Measurements from ENCODE around the gene MSI2. TPM values are rescaled to one million over a fixed set of nuclear protein-coding genes. Genes with fewer than 3 reads are reported as not detected.

Gene MSI2
- total RNA-seq, 1 donor from 2014 or later, result 96.8 TPM

DNA sequence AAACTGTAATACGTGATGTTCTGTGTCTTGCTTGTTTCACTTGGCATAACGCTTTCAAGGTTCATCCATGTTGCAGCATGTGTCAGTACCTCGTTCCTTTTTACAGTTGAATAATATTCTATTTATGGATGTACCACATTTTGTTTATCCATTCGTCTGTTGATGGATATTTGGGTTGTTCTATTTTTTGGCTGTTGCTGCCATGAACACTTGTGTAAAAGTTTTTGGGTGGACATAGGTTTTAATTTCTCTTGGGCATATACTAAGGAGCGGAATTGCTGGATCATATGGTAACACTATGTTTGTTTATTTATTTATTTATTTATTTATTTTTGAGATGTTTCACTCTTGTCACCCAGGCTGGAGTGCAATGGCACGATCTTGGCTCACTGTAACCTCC is 137.0 kb downstream of the MSI2 start:
- ATAC-seq, result no peak
- intact Hi-C loops (cut with DNase I), result no loop called here
- no peak for DNase-seq (ENCODE audit: missing footprints)

DNA sequence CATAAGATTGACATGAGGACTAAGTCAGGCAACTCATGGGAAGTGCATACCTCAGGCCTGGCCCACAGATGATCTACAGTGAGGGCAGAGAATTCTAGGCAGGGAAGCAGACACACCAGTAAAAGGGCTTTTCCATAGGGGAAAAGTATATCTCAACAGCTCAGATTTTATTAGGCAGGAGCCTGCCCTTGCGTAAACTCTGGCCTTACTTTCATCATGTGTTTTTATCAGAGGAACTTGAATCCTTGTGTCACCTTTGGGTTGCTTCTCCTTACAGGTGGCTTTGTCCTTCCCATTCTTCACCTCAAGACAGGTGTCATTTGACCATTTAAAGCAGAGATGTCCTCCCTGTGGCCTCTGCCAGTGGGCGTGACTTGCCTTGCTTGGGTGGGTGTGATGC is 138.1 kb downstream of the MSI2 start:
- ATAC-seq (no peak), DNase-seq (ENCODE audit: missing footprints) (no peak)
- intact Hi-C loops (cut with DNase I), result no loop called here

DNA sequence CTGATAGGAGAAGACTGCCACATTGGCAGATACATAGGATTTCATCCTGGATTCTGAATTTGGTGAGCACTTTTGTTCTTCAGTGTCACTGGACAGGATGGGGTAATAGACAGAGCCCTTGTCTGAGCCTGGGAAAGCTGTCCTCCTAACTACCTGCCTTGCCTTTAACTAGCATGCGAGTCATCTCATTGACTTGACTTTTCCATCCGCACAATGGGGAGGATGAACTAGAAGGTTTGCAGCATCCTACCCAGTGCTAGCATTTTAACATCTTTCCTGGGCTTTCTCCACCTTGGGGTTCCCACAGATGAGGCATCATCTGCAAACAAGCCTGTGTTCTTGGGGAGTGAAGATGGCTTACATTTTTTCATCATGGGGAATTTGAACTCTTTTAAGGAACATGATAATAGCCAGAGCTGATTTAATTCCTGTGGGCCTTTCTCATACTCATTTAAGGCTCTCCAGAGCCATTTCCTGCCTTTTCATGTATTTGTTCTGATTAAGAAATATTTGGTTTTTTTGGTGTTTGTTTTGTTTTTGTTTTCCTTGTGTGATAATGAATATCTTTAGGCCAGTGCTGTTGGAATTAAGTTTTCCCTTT is 139.5 kb downstream of the MSI2 start:
- intact Hi-C loops (cut with DNase I), result no loop called here
- no peak for ATAC-seq
- DNase-seq (ENCODE audit: missing footprints), result no peak

DNA sequence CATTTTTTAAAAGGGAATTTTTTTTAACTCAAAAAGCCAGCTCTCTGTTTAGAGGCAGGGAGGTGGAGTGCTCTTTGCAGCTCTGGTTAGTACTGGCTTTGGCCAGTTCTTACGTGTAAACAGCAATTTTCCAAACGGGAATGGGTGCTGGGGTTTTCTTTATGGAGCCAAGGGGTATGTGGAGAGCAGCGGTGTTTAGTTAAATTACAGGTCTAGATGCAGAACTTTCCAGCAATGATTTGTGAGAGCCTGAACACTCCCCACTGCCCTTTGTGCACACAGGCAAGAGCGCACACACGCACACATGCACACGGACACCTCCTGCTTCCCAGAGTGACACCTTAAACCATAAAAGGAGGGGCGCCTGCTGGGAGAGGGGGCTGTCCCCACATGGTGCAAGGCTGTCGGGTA is 140.2 kb downstream of the MSI2 start:
- ATAC-seq (no peak), DNase-seq (ENCODE audit: missing footprints) (no peak)
- intact Hi-C loops (cut with DNase I), result no loop called here

DNA sequence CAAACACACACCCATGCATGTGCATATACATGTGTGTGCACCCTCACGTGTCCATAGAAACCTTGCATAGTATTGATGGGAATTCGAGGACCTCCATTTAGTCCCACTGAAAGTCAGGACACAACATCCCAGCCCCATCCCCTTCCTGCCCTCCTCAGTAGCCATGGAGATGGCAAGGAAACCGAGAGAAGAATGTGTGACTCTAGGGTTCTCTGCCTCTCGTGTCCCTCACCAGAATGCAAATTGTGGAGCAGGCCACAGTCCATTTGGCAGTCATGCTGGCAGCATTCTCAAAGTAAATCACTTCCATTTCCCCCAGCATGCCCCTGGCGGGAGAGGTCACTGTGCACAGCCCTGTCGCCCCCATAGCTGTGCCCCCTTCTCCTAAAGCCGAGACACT is 141.1 kb downstream of the MSI2 start:
- intact Hi-C loops (cut with DNase I), result no loop called here
- DNase-seq (ENCODE audit: missing footprints) (no peak), ATAC-seq (no peak)

DNA sequence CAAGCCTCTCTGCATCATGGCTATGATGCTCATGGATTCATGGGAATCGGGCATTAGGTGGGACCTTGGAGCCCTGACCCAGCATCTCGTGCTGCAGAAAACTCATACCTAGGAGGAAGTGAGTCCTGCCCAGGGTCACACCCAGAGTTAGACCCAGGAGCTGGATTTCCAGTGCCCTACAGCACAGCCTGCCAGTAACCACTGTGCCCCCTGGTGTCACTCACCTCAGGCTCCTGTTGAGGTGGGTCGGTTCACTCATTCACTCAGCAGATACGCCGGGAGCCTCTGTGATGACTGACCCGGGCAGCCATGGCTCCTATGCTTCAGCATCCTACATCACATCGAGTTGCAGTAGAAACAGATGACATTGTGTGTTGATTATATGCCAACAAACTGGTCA is 143.4 kb downstream of the MSI2 start:
- no peak for ATAC-seq
- DNase-seq (ENCODE audit: missing footprints), result no peak
- intact Hi-C loops (cut with DNase I), result loop anchor here (5.0 kb wide), 1 partner anchor 32 kb away; no protein-coding TSS in a partner anchor

DNA sequence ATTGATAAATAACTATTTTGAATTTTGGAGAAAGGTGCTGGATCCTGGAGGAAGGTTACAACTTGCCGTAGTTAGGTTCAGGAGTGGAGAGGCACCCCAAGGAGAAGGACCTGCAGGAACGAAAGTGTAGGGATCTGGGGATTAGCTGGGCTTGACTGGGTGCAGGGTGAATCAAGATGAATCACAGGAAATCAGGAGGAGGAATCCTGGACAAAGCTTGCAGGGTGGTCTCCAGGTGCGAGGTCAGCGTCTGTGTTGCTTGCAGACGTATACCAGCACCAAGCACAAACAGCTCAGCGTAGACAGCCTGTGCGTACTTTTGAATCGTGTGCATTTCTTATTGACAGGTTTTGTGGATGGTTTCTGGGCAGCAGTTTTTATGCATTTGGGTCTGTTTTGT is 144.3 kb downstream of the MSI2 start:
- DNase-seq (ENCODE audit: missing footprints) (no peak), ATAC-seq (no peak)
- intact Hi-C loops (cut with DNase I), result loop anchor here (5.0 kb wide), 1 partner anchor 33 kb away; no protein-coding TSS in a partner anchor

DNA sequence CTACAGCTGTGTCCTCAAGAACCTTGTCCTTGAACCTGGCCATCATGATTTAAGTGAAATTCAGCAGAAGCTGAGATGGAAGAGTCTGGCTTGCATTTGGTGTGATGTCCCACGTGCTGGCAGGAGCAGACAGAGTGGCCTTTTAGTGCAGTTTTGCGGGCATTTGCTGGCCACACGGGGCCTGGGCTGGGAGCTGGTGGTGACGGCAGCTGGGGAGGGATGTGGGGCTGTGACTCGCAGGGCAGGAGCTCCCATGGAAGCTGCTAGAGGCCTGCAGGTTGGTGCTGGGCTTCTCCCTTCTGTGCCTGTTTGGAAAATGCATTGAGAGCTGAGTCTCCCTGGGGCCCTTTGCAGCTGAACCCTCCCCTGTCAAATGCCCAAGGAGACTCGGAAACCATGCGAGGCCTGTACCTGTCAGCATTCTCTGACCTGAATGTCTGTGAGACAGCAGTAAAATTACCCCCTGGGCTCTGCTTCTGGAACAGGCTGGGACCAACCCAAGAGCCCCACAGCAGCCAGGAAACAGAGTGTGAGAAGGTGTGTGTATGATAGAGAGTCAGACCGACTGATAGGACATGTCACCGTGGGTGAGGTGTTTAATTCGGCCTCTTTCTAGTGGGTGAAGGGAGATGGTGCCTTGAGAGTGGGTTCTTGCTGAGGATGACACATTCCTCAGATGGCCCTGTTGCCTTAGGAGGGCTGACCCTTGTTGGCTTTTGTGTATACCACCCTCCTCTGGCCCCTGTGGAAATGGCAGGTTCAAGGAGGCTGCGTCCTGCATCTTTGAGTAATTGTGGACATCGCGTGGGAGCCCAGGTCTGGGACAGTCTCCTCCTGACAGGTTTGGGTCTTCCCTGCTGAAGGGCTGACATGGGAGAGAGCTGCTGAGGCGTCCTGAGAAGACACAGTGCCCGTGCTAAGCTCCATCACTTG is 145.5 kb downstream of the MSI2 start:
- intact Hi-C loops (cut with DNase I), result loop anchor here (5.0 kb wide), 1 partner anchor 35 kb away; no protein-coding TSS in a partner anchor
- DNase-seq (ENCODE audit: missing footprints), result no peak
- peak; percentile 17 for ATAC-seq

DNA sequence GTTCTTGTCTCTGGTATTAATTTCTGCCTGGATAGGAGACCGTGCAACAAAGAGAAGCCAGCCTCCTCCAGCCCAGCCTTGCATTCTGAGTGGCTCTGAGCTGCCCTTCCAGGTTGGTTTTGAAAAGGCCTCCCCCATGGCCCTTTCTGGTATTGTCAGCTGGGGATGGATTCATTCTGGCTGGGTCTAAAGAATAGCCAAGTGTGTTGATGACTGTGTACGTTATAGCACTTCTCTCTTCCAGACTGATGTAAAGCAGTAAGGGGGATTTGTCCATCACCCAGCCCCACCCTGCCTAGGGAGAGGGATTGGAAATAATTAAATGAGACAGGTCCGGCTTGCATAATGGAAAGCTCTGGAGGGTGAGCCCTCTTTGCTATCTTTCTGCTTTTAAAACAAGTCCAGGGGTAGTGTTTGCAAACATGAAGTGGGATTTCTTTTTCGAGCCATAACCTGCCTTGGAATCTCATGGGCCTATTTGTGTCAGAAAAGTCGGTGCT is 146.4 kb downstream of the MSI2 start:
- no peak for ATAC-seq
- intact Hi-C loops (cut with DNase I), result loop anchor here (5.0 kb wide), 1 partner anchor 35 kb away; no protein-coding TSS in a partner anchor
- DNase-seq (ENCODE audit: missing footprints), result no peak

DNA sequence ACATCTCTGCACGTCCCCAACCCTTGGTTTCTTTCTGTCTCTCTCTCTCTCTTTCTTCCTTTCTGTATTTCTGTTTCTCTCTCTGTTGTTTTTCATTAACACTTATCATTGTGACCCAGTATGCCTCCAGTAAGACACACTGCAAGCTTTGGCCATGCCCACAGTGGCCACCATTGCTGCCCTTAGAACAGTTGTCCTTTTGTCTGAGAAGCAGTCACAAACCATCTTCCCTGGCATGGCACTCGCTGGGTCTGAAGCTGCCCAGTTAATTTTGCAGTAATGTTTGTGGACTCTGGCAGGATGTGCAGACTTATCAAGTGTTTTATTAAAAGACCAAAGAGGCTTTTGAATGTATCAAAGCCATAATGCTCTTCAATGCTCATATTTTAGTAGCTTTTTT is 146.9 kb downstream of the MSI2 start:
- no peak for ATAC-seq
- intact Hi-C loops (cut with DNase I), result loop anchor here (5.0 kb wide), 1 partner anchor 36 kb away; no protein-coding TSS in a partner anchor

DNA sequence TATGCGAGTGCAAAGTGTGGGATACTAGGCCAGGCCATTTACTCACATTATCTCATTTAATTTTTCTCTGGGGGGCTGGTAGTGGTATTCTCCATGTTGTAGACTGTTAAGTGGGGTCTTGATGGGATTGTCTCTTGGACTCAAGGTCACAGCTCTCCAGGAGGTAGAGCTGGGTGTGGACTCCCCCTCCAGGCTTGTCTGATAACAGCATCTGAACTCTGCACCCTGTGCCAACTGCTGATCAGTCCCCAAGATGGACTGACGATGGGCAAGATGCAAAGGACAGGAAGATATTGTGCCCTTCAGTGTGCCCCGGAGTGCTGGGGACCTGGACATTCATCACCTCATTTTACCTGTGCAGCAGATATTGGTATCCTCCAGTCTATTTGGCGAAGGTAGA is 147.8 kb downstream of the MSI2 start:
- ATAC-seq (no peak), DNase-seq (ENCODE audit: missing footprints) (no peak)
- intact Hi-C loops (cut with DNase I), result loop anchor here (5.0 kb wide), 1 partner anchor 37 kb away; no protein-coding TSS in a partner anchor

More for the DNA sequence above, 146.9 kb downstream of the MSI2 start:
- DNase-seq (ENCODE audit: missing footprints), result no peak

DNA sequence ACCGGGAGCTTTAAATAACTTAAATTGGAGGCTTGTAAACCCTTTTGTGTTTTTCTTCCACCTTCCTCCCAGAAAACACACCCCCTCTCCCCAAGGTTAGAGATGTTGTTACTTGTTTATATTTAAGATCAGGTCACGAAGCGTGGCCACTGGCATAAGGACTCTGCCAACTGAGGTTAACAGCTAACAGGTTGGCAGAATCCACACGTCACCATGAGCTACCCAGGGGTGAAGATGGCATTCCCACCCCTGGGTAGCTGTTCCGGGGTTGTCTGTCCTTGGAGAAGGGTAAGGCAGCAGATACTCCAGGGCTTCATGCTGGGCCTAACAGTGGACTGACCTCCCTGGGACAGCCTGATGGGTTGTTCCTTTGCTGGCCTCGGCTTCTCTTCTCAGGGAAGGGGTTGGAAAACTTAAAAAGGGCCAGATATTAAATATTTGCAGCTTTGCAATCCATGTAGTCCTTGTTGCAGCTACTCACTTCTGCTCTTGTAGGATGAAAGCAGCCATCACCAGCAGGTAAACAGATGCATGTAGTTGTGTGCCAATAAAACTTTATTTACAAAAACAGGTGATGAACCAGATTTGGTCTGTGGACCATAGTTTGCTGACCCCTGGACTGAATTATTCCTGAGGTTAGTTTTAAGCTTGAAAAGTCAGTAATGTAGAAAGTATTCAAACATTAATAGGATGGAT is 148.6 kb downstream of the MSI2 start:
- peak; percentile 30 for DNase-seq (ENCODE audit: missing footprints)
- ATAC-seq, result no peak
- intact Hi-C loops (cut with DNase I), result loop anchor here (5.0 kb wide), 1 partner anchor 38 kb away; no protein-coding TSS in a partner anchor

DNA sequence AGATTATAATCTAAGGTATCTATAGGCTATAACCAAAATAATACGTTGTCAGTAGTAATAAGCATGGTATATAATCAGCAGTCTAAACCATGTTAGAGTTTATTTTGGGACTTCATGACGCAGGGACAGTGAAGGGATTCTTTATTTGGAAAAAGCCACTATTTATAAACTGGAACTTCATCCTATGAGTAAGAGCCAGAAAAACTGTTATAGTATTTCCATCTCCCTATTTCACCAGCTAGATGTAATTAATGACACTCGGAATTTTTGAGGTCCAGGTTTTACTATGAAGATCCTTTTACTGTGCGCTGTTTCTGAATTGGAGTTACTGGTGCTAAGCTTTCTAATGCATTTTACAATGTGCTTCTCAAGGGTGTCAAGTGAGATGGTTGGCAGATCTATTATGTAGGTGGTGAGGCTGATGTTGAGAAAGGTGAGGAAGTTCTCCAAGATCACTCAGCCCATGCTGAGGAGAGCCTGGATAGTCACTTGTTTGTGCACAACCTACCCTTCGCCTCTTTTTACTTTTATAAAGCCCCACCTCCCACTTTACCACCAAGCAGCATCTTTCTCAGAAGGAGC is 149.3 kb downstream of the MSI2 start:
- ATAC-seq, result no peak
- DNase-seq (ENCODE audit: missing footprints), result no peak
- intact Hi-C loops (cut with DNase I), result no loop called here

DNA sequence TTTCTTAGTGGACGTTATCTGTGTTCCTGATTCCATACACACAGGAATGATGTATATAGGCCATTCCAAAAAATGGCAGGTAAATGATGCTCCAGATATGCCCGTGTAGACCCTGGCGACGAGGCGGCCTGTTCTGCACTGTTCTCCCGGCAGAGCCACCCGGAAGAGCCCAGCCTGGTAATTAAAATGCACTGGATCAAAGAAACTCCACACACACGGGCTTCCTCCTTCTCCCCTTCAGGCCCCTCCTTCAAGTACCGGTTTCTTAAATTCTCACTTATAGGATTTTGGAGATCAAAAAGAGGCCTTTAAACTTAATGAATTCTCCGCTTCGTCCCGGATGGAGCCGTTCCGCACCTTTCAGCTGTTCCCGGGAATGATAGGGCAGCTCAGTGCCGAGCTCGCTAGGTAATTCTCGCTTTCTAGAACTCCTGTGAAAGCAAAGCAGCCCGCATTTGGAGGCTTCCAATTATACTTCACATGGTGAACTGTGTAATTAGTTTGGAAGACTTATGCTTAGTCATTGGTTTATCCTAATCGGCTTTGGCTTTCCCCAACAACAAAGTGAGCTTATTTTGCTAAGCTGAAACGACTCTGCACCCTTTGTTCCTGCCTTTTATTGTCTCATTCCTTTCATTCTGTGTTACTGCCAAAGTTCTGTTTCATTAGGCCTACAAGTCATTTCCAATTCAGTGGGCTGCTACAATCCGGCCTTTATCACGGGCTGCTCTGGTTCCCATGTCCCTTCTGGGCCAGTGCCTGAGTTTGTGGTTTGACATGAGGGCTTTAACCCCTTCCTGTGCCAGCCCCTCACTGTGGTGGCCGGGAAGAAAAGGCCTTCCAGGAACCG is 150.0 kb downstream of the MSI2 start:
- intact Hi-C loops (cut with DNase I), result no loop called here
- DNase-seq (ENCODE audit: missing footprints), result peak; percentile 54
- ATAC-seq, result no peak

DNA sequence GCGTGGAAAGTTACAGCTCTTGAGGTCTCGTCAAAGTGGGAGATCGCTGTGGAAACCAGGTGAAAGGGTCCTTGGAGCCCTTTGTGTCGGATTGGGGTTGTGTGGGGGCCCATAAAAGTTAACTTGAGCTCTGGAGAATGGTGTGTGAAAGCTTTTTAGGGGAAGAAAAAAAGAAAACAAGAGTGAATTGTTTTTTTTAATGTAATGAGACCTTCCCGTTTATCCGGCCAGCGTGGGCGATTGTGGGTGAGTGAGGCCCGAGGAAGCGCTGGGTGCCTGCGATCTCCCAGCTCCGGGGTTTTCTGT is 150.6 kb downstream of the MSI2 start:
- intact Hi-C loops (cut with DNase I), result no loop called here
- ATAC-seq, result no peak
- no peak for DNase-seq (ENCODE audit: missing footprints)

DNA sequence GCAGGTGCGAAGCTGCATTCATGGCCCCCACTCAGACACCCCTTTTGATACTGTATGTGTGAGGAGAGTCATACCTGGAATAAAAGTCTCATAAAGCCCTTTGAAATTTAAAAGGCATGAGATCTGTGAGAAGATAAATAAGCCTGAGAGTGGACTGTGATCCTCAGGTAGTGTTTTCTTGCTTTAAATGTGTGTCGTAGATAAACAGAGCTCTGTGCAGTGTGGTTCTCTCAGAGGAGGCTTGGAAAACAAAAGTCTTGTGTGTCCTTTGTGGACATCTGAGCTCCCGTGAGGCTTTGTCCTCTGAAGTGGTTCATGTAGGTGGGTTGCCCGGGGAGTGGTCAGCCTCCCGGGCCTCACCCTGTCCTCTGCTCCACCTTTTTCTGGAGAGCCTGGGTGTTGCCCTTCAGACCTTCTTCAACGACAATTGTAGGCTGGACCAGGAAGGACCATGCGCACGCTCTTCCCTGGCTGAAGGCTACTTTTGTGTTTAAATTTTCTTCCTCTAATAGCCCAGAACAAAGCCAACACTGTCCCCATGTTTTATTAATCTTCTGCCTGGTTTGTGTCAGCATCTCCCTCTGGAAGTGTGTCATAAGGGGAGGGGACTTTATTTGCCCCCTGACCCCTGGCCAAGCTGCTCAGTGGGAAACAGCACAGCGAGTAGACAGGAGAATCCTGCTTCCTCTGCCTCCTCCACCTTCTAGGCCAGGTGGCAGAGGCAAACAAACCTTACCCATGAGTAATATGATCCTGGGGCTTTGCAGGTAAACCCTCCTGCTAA is 151.2 kb downstream of the MSI2 start:
- peak; percentile 21 for DNase-seq (ENCODE audit: missing footprints)
- no peak for ATAC-seq
- intact Hi-C loops (cut with DNase I), result no loop called here

DNA sequence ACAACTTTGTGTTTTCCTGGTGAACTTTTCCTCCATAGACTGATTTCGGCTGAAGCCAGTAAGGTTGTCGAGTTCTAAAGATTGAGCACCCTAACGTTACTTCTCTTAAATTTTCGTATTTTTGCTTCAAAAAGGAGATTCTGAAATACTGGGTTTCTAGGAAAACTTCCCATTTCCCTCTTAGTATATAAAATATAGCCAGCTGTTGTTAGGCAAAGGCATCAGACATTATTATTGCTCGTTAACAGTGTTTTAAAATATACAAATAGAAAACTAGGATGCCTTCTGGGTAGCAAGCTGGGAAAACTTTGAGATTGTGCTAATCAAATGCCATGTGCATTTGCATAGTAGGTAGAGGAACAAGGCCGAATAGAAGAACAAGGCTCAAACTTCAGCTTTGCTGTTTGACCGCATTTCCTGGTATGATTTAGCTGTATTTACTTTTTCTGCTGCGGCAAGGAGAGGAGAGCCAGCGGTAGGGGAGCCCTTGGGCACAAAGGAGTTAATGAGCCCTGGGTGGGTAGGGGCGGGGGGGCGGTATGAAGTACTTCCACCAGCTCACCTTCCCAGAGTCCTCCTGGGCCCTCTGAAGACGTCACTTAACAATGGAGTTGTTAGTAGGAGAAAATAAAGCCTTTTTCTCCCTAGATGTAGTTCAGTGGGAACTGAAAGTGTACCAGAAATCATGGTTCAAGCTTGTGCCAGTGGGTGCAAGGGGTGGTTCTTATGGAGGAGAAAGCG is 151.9 kb downstream of the MSI2 start:
- intact Hi-C loops (cut with DNase I), result no loop called here
- DNase-seq (ENCODE audit: missing footprints) (no peak), ATAC-seq (no peak)

Measured in Right ventricle myocardium inferior (tissue), 1 donor.